GM12878 (cell line): ENCODE results near the gene GTPBP3.

Experiments used
- BMI1 ChIP-seq: fragments of 450-650 bp; IDR thresholded peaks from 2 replicates; pipeline ENCODE4 v1.6.1; 2016; ENCODE audit warnings: mild to moderate bottlenecking, moderate library complexity, borderline replicate concordance
- CTCF ChIP-seq, 3 experiments: IDR thresholded peaks in 2 of 3; conservative IDR thresholded peaks in 1 of 3; 2 replicates each; pipeline ENCODE4 v1.5.1; 2011; ENCODE audit warnings: low read depth in 3 of 3, low read length in 3 of 3, mild to moderate bottlenecking in 3 of 3, control low read depth in 2 of 3, moderate library complexity in 2 of 3, inconsistent platforms in 1 of 3, mixed read lengths in 1 of 3; ENCODE audit not compliant: control insufficient read depth in 2 of 3, insufficient read depth in 1 of 3; ENCODE audit errors: extremely low read depth in 1 of 3
- E4F1 ChIP-seq: fragments of 450-650 bp; IDR thresholded peaks from 2 replicates; pipeline ENCODE4 v1.6.1; 2018; ENCODE audit warnings: borderline replicate concordance, mild to moderate bottlenecking; ENCODE audit not compliant: partially characterized antibody
- POLR2A ChIP-seq: IDR thresholded peaks from 2 replicates; pipeline ENCODE4 v1.6.1; 2011; ENCODE audit warnings: low read depth, mild to moderate bottlenecking, low read length
- POLR2AphosphoS5 ChIP-seq: IDR thresholded peaks from 2 replicates; pipeline ENCODE4 v1.6.1; 2011; ENCODE audit warnings: mild to moderate bottlenecking, low read length, inconsistent platforms
- SIX5 ChIP-seq: IDR thresholded peaks from 2 replicates; pipeline ENCODE4 v1.6.1; 2011; ENCODE audit warnings: mild to moderate bottlenecking, low read depth, low read length, moderate library complexity; ENCODE audit not compliant: severe bottlenecking
- SMC3 ChIP-seq: IDR thresholded peaks from 2 replicates; pipeline ENCODE4 v1.6.1; 2011; ENCODE audit warnings: low read length, improper control_type of control experiment, borderline replicate concordance
- TF ChIP-seq, protein P1 (sequence below): fragments of 150-350 bp; IDR thresholded peaks from 2 replicates; pipeline ENCODE4 v1.6.1; 2014; ENCODE audit warnings: mild to moderate bottlenecking, low read depth, low read length

GRCh38 chr19:17296976-17297375 is 40.4 kb upstream of the GTPBP3 start:
- TF ChIP-seq E4F1 (no peak), POLR2A (no peak), BMI1 (no peak), CTCF (IDR thresholded peaks at IDR 0.05 in 2 of 3, conservative IDR thresholded peaks at IDR 0.05 in 1 of 3; ENCODE audit: control insufficient read depth in 2 of 3, extremely low read depth in 1 of 3, insufficient read depth in 1 of 3, low read depth in 3 of 3, low read length in 3 of 3) (no peak), POLR2AphosphoS5 (no peak), SMC3 (no peak), SIX5 (no peak)
- TF ChIP-seq, protein P1, sequence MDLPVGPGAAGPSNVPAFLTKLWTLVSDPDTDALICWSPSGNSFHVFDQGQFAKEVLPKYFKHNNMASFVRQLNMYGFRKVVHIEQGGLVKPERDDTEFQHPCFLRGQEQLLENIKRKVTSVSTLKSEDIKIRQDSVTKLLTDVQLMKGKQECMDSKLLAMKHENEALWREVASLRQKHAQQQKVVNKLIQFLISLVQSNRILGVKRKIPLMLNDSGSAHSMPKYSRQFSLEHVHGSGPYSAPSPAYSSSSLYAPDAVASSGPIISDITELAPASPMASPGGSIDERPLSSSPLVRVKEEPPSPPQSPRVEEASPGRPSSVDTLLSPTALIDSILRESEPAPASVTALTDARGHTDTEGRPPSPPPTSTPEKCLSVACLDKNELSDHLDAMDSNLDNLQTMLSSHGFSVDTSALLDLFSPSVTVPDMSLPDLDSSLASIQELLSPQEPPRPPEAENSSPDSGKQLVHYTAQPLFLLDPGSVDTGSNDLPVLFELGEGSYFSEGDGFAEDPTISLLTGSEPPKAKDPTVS: no peak
